A549 (cell line): ENCODE results near the gene CNTN4. TPM values are rescaled to one million over a fixed set of nuclear protein-coding genes. Genes with fewer than 3 reads are reported as not detected.

Experiments used
- ATAC-seq, 2 experiments: fragments of 200-7000 bp in 1 of 2; fragments of >200 bp in 1 of 2; cut with Nextera tagmentation in 1 of 2; cut with Tn5 transposase in 1 of 2; 3 replicates each; pipeline versions ENCODE4 v1.8.0 to v1.9.1; 2018 to 2020; ENCODE audit warnings: mild to moderate bottlenecking in 1 of 2, moderate library complexity in 1 of 2
- CTCF ChIA-PET: fragments of 300-600 bp; sonication (Branson Sonifier 250); formaldehyde crosslinking; extraction: SDS; loops from one replicate; lab custom pipeline; 2021; ENCODE audit warnings: antibody characterized with exemption, inconsistent platforms; lab: Yijun Ruan, JAX
- POLR2A ChIA-PET: fragments of 350-600 bp; formaldehyde crosslinking; extraction: SDS; loops from one replicate; lab custom pipeline; 2021; ENCODE audit warnings: antibody characterized with exemption, inconsistent platforms; lab: Yijun Ruan, JAX
- DNase-seq, 2 experiments: peaks; one replicate each; pipeline versions ENCODE4 v3.0.0 to v3.0.0-alpha.2; 2011 to 2016; ENCODE audit warnings: low read depth in 1 of 2, low spot score in 1 of 2
- FAIRE-seq: peaks from 2 replicates; lab custom pipeline; 2011; peaks lifted over from hg19 to GRCh38; lab: Jason Lieb, UNC
- H3K27ac ChIP-seq, 2 experiments: fragments of >200 bp; sonication (Bioruptor Twin); formaldehyde crosslinking; 3 replicates each; pipeline ENCODE4 v1.5.1; 2016 to 2017
- H3K4me1 ChIP-seq: fragments of >200 bp; sonication (Bioruptor Twin); formaldehyde crosslinking; 3 replicates; pipeline ENCODE4 v1.6.1; 2016
- H3K4me2 ChIP-seq: fragments of >200 bp; sonication (Bioruptor Twin); formaldehyde crosslinking; 3 replicates; pipeline ENCODE4 v1.6.1; 2016
- H3K4me3 ChIP-seq: fragments of >200 bp; sonication (Bioruptor Twin); formaldehyde crosslinking; 3 replicates; pipeline ENCODE4 v1.5.1; 2016
- H3K9me3 ChIP-seq: fragments of >200 bp; sonication (Bioruptor Twin); formaldehyde crosslinking; 3 replicates; pipeline ENCODE4 v1.6.1; 2016
- ATOH8 ChIP-seq: fragments of 250-450 bp; sonication (Bioruptor Pico); IDR thresholded peaks from 2 replicates; pipeline ENCODE4 v1.5.0; 2020; ENCODE audit warnings: low read depth, mild to moderate bottlenecking, moderate library complexity
- CBX2 ChIP-seq: fragments of 200-600 bp; sonication (generic); IDR thresholded peaks from 2 replicates; pipeline ENCODE4 v1.6.1; 2016; ENCODE audit warnings: low read depth, mild to moderate bottlenecking, borderline replicate concordance
- CEBPB ChIP-seq, 2 experiments: fragments of >200 bp in 1 of 2; sonication (Bioruptor Twin) in 1 of 2; formaldehyde crosslinking in 1 of 2; IDR thresholded peaks; 2 replicates each; pipeline ENCODE4 v1.6.1; 2012 to 2016
- CTCF ChIP-seq: fragments of >200 bp; sonication (Bioruptor Twin); formaldehyde crosslinking; IDR thresholded peaks from 3 replicates; pipeline ENCODE4 v1.5.1; 2016
- E2F6 ChIP-seq: IDR thresholded peaks from 2 replicates; pipeline ENCODE4 v1.6.1; 2012; ENCODE audit warnings: low read depth, borderline replicate concordance
- EHF ChIP-seq: fragments of 250-450 bp; sonication (Bioruptor Pico); IDR thresholded peaks from 2 replicates; pipeline ENCODE4 v1.5.0; 2020; ENCODE audit warnings: mild to moderate bottlenecking
- HEYL ChIP-seq: fragments of 250-450 bp; sonication (Bioruptor Pico); IDR thresholded peaks from 2 replicates; pipeline ENCODE4 v1.8.0; 2021; ENCODE audit warnings: mild to moderate bottlenecking, moderate library complexity
- HOXB13 ChIP-seq: fragments of 250-450 bp; sonication (Bioruptor Pico); IDR thresholded peaks from 2 replicates; pipeline ENCODE4 v1.5.0; 2020; ENCODE audit warnings: low read depth, mild to moderate bottlenecking, moderate library complexity
- KDM1A ChIP-seq: fragments of 200-600 bp; sonication (generic); IDR thresholded peaks from 2 replicates; pipeline ENCODE4 v1.6.1; 2016; ENCODE audit warnings: low read depth, mild to moderate bottlenecking
- MAFK ChIP-seq: fragments of 450-650 bp; IDR thresholded peaks from 2 replicates; pipeline ENCODE4 v1.6.1; 2014; ENCODE audit not compliant: partially characterized antibody
- MYC ChIP-seq: IDR thresholded peaks from 2 replicates; pipeline ENCODE4 v1.6.1; 2012; ENCODE audit warnings: mild to moderate bottlenecking, inconsistent platforms, low read length, improper control_type of control experiment, borderline replicate concordance
- NPAS2 ChIP-seq: fragments of 250-450 bp; sonication (Bioruptor Pico); IDR thresholded peaks from 2 replicates; pipeline ENCODE4 v1.8.0; 2022; ENCODE audit warnings: mild to moderate bottlenecking, moderate library complexity, borderline replicate concordance
- NR3C1 ChIP-seq: fragments of >200 bp; sonication (Bioruptor Twin); formaldehyde crosslinking; IDR thresholded peaks from 3 replicates; pipeline ENCODE4 v1.6.1; 2017
- PBX3 ChIP-seq: IDR thresholded peaks from 2 replicates; pipeline ENCODE4 v1.6.1; 2012
- POLR2AphosphoS2 ChIP-seq: conservative IDR thresholded peaks from 2 replicates; pipeline ENCODE4 v1.6.1; 2012; ENCODE audit warnings: low read length, improper control_type of control experiment, inconsistent platforms
- RARB ChIP-seq: fragments of 250-450 bp; sonication (Bioruptor Pico); IDR thresholded peaks from 2 replicates; pipeline ENCODE4 v1.8.0; 2021; ENCODE audit warnings: mild to moderate bottlenecking, moderate library complexity
- REST ChIP-seq: fragments of 200-600 bp; sonication (generic); IDR thresholded peaks from 2 replicates; pipeline ENCODE4 v1.6.1; 2016; ENCODE audit warnings: antibody characterized with exemption, mild to moderate bottlenecking, moderate library complexity
- TFCP2L1 ChIP-seq: fragments of 250-450 bp; sonication (Bioruptor Pico); IDR thresholded peaks from 2 replicates; pipeline ENCODE4 v1.5.0; 2021; ENCODE audit warnings: mild to moderate bottlenecking
- WGBS: methylation state at CpG from one replicate; pipeline ENCODE4 v1.1.6; 2017; ENCODE audit errors: missing lambda C conversion rate; 5-methylcytosine and 5-hydroxymethylcytosine counted together
- polyA plus RNA-seq, 4 experiments: library from polyadenylated mRNA; depleted of rRNA in 3 of 4; stranded (reverse); fragments of >200 nt; fragmentation: RNase III in 1 of 4; extraction: RNeasy Plus Mini Kit Qiagen cat#74134 plus additional on column Dnase treatment in 1 of 4; gene quantifications; 2 replicates in 3 of 4; 3 replicates in 1 of 4; pipeline ENCODE4 v1.2.3, GENCODE V29; 2011 to 2017

Gene CNTN4
- polyA plus RNA-seq, 2 of the 4 experiments (the other 2 are of a cell fraction): 0.03 TPM; not detected in 1

GRCh38 chr3:3037156-3037555 is 938.5 kb downstream of the CNTN4 start:
- no peak for DNase-seq
- TF ChIP-seq ATOH8 (CRISPR knock-in tag): no peak
- no peak for TF ChIP-seq RARB (CRISPR knock-in tag)
- no peak for TF ChIP-seq CEBPB (IDR thresholded peaks at IDR 0.05)
- TF ChIP-seq NPAS2 (CRISPR knock-in tag): no peak
- no peak for TF ChIP-seq E2F6
- TF ChIP-seq NR3C1: no peak
- TF ChIP-seq CTCF: no peak
- no peak for TF ChIP-seq HEYL (CRISPR knock-in tag)
- TF ChIP-seq EHF (CRISPR knock-in tag): no peak
- TF ChIP-seq CBX2: no peak
- no peak for TF ChIP-seq MAFK
- no peak for TF ChIP-seq HOXB13 (CRISPR knock-in tag)
- TF ChIP-seq TFCP2L1 (CRISPR knock-in tag): no peak
- no peak for TF ChIP-seq KDM1A
- no peak for TF ChIP-seq POLR2AphosphoS2
- TF ChIP-seq REST: no peak
- no peak for TF ChIP-seq PBX3
- no peak for TF ChIP-seq MYC
- ChIA-PET POLR2A (no interaction called here), CTCF (interaction anchor here (0.6 kb wide), 1 partner anchor 11 kb away, joined by 3 read pairs; no protein-coding TSS in a partner anchor)
- Histone ChIP-seq H3K4me2 (no peak overlapping the region), H3K27ac (no peak overlapping the region), H3K4me1 (no peaks in the 10 kb centered on the region), H3K9me3 (no peaks in the 10 kb centered on the region), H3K4me3 (no peak overlapping the region)
- 58% methylated on average over 13 of the region's 13 CpGs for WGBS
- no peak for FAIRE-seq
- no peak for ATAC-seq
